Glomerular endothelial cell (primary cell): ENCODE measurements around the gene BRF1. TPM values are rescaled to one million over a fixed set of nuclear protein-coding genes. Genes with fewer than 3 reads are reported as not detected.
"Not testable (repeated sequence)": the region's sequence is repeated elsewhere in the genome, so short reads cannot be mapped to it uniquely, and the experiment has no call there.

Experiments used
- DNase-seq: peaks from one replicate; pipeline ENCODE4 v3.0.0-alpha.2; 2011; ENCODE audit warnings: low read depth, low spot score; ENCODE audit errors: extremely low read depth
- total RNA-seq: library from RNA; depleted of rRNA; stranded (reverse); fragments of >200 nt; gene quantifications from 2 replicates; pipeline ENCODE4 v1.2.3, GENCODE V29; 2015

Gene BRF1
- total RNA-seq, 1 donor from 2014 or later: 63.4 TPM

DNA sequence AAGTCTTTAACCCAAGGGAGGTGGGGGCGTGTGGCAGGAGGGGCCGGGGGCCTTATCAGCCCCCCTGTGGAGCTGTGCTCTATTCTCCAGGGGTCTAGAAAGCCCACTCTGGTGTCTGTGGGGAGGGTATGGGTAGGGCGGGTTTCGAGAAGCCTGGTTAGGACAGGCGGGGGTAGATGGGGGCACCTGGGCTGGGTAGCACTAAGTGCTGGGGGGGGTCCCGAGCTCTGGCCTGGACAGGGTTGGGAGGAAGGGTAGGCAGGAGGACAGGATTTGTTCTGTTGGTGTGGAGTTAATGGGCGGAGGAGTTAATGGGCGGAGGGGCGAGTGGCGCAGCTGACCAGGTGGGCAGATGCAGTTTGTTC, 15.8 kb upstream of the BRF1 start:
- no peak for DNase-seq

DNA sequence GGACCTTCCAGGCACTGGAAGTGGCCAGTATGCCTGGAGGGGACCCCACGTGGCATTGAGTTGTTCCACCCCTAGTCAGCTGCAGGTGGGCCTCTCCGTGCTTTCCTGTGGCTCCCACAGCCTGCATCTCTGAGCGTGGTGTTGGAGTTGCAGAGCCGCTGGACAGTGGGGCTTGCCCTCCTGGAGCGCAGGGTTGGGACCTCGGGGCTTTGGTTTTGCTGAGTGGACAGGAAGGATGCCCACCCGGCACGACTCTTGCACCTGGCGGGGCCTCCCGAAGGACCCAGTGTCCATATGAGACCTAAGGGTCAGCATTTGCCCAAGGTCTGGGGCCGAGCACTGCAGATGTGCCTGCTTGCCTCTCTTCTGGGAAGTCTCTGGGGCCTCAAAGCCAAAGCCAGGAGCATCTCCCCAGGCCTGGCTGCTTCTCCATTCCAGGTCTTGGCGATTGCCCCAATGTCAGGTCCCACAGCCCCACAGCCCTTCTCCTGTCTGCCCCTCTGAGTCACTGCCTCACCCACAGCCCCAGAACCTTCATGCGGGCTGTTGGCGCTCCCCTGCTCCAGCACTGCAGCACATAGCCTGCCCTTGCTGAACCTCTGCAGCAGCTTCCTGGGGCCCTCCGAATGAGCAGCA, 15.3 kb upstream of the BRF1 start:
- DNase-seq: no peak

DNA sequence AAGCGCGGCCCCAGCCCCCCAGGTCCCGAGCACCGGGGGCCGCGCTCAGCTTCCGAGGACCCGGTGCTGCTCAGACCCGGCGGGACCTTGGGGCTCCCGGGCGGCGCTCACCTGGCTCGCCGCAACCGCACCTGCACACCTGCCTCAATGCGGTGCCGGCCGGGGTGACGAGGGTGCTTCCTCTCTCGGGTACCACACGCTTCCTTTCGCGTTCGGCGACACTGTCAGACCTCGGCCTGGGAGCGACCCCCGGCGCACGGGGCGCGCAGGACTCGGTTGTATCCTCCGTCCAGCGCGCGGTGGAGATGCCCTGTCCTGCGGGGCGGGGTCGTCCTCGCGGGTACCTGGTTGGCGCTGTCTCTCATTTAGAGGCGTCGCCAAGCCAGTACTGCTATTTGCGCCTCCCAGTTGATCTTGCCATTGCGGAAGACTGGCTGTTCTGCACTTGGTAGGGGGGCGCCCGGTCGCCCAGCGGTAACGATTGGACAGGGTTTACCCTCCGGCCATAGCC, 14.5 kb upstream of the BRF1 start:
- DNase-seq: no peak

DNA sequence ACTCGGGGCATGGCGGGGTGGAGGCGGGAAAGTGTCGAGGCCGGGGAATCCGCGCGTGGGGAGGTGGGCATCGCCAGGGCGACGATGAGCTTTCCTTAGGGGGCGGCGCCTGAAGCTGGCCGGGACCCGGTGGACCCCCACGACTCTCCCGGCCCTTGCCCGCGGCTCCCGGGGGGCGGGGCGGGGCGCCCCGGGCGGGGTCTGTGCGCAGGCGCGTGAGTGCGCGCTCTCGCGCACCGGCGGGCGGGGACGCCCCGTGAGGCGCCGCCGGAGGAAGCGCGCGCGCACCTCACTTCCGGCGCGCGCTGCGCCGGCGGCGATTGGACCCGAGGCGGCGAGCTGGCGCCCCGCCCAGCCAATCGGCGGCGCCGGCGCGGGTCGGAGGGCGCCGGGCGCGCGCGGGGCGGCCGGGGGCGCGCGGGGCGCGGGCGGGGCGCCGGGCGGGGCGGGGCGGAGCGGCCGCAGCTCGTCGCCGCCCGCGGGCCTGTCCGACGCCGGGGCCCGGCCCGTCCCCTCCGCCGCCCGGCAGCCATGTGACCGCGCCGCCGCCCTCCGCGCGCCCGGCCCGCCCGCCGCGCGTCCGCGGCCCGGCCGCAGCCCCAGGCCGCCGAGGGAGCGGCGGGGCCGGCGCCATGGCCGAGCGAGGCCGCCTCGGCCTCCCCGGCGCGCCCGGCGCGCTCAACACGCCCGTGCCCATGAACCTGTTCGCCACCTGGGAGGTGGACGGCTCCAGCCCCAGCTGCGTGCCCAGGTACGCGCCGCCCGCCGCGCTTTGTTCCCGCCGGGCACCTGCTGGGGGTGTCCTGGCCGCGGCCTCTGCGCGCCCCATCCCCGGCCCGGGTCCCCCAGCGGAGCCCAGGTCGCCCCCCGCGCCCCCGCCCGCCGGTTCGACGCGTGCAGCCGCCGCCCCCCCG, 13.7 kb upstream of the BRF1 start, which contains the start of gene PACS2:
Gene PACS2 (plus strand): TSS at position 462 of the 914 bp plus-strand sequence. CDS start 171 bp downstream, at position 633.
- no peak for DNase-seq

DNA sequence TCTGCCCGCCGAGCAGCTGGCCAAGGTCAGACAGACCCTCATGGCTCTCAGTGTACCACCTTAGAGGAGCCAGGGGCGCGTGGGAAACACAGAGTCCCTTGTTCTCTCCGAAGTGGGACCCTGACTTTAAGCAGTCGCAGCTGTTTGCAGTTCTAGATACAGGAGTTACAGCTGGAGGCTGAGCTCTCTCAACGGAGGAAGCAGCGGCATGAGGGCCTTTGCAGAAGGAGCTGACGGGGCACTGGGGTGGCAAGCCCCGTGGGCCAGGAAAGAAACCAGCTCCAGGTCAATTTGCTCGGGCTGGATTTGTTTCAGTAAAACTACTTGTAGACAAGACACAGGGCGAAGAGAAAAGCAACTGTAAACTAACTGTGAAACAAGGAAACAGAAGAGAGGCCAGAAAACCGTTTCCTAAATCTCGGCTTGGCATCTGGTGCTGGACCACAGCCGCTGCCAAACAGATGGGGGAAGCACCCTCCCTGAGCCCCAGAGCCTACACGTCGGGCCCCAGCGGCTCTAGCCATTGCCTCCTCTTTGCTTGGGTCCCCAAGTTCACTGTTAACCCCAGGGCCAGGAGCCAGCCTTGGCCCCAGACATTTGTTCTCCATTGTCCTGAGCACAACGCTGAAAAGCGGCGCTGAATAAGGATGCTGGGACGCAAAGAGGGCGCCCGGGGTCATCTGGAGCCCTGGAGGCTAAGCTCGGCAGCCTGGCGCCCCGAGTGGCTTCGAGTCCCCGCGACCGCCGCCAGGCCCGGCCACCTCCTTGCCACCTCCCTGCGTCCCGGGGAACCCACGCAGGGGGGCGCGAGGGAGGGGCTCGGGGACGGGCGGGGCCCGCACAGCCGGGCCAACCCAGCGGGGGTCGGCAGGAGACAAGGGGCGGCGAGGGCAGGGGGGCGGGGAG, 12.8 kb upstream of the BRF1 start:
- DNase-seq: no peak

DNA sequence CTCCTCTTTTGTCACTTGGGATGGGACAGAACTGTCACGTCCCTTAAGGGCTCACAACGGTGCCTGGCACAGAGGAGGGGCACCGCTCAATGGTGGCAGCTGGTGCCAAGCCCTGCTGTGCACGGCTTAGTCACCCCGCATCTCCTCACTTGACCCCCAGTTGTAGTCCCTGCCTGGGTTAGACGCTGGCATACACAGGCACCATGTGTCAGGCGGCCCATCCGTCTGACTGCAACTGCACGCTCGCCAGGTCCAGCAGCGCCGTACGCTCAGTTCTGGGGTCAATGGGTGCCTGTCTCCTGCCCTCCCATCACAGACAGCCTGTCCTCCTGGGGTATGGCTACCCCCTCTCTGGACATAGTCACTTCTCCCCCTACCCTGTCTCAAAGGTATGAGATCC, 12.2 kb upstream of the BRF1 start:
- no peak for DNase-seq

DNA sequence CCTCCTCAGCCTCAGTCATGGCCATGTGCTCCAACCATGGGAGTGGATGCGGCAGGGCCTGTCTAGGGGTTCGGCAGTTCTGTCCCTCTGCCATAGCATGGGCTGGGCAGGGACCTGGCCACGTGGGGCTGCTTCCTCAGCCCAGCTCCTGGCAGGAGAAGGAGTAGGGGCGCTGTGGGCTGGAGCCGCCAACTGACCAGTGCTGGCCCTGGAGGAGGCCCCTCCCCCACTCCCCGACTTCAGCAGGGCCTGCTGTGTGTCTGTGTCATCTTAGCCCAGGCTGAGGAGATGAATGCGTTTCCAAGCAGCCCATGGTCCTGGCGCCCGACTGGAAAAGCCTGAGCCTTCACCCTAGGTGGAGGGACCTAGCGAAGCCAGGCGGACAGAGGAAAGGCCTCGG, 11.0 kb upstream of the BRF1 start:
- no peak for DNase-seq

DNA sequence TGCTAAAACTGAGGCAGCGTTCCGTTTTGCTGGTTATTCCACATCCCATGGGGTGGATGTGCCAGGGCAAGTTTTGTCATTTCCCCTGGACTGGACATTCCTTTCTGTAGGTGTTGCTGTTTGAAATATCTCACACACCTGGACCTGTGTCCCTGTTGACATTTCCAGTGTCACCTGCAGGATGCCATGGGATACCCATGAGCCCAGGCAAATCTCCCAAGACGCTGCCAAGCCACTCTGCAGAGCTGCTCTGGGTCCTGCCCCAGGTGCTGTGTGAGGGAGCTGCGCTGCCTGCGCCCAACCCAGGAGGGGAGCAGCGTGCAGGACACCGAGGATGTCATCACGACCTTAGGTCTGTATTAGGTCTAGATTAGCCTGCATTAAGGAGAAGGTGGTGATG, 8.6 kb upstream of the BRF1 start:
- no peak for DNase-seq

DNA sequence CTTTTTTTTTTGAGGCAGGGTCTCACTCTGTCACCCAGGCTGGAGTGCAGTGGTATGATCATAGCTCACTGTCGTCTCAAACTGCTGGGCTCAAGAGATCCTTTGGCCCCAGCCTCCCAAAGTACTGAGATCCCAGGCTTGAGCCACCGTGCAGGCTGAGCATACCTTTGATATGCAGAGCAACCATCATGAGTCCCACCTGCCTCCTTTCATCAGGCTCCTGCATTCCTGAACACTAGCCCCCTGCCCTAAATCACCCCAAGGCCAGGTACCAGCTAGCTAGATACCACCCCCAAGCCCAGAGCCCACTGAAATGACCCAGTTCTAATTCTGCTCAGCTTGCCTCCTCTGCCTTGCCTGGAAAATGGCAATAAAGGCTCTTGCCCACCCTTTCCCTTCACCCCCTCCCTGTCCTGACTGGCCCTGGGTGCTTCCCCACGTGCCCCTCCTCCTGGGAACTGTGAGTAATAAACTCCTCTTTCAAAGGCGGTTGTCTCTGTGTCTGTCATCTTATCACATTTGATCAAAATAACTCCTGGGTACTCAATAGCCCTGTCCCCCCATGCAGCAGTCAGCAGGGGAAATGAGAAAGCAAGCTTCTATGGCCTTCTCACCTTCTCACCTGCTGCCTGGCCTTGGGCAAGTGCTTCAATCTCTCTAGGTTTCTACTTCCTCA, 6.4 kb upstream of the BRF1 start:
- no peak for DNase-seq

DNA sequence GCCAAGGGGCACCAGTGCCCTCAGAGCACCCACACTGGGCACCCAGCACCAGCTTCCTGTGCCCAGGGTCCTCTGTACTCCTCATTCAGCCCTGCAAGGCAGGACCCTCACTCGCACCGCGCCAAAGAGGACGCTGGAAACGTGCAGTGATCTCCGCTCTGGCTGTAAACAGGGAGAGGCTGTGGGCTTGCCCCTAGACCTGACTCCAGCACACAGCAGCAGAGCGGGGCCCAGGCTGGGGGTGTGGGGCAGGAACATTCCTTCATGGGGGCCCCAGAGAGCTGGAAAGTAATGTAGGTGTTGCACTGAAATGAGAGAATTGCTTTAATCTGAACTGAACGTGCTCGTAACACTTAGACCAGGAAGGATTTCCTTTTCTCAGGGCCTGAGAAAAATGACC, 5.0 kb upstream of the BRF1 start:
- DNase-seq: no peak

DNA sequence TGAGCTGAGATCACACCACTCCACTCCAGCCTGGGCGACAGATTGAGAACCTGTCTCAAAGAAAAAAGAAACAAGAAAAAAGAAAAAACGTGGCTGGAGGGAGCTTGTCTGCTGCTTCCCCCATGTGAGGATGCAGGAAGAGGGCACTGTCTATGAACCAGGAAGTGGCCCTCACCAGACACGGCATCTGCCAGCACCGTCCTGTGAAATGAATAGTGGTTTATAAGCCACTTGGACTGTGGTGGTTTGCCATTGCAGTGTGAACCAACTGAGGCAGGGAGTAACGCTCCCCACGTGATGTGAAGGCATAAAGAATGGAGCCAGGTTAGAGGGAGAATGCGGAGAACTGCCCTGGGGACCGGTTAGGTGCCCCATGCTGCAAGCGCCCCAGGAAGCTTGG, 4.5 kb upstream of the BRF1 start:
- no peak for DNase-seq

DNA sequence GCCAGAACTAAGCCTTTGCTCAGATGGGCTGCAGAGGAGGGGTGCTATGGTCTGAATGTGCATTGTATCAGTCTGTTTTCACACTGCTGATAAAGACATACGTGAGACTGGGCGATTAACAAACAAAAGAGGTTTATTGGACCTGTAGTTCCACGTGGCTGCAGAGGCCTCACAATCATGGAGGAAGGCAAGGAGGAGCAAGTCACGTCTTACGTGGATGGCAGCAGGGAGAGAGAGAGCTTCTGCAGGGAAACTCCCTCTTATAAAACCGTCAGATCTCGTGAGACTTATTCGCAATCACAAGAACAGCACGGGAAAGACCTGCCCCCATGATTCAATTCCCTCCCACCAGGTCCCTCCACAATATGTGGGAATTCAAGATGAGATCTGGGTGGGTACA, 3.8 kb upstream of the BRF1 start:
- DNase-seq: no peak

DNA sequence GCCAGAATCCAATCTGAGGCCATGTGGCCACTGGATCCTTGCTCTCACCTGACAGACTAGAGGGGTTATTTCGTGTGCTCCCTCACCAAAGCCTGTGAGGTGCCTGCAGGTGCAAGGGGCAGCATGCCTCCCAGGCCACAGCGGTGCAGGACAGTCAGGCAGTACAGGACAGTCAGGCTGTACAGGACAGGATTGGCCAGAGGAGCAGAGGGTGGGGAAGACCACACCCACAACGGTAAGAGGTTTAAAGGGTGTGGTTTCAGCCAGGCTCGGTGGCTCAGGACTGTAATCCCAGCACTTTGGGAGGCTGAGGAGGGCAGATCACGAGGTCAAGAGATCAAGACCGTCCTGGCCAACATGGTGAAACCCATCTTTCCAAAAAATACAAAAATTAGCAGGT, 3.1 kb upstream of the BRF1 start:
- no peak for DNase-seq

DNA sequence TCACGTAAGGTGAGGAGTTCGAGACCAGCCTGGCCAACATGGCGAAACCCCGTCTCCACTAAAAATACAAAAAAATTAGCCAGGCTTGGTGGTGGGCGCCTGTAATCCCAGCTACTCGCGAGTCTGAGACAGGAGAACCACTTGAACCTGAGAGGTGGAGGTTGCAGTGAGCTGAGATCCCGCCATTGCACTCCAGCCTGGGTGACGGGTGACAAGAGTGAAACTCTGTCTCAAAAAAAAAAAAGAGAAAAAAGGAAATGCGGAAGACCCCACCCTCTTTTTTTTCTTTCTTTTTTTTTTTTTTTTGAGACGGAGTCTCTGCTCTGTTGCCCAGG, 1.1 kb upstream of the BRF1 start:
- not testable (repeated sequence) for DNase-seq

DNA sequence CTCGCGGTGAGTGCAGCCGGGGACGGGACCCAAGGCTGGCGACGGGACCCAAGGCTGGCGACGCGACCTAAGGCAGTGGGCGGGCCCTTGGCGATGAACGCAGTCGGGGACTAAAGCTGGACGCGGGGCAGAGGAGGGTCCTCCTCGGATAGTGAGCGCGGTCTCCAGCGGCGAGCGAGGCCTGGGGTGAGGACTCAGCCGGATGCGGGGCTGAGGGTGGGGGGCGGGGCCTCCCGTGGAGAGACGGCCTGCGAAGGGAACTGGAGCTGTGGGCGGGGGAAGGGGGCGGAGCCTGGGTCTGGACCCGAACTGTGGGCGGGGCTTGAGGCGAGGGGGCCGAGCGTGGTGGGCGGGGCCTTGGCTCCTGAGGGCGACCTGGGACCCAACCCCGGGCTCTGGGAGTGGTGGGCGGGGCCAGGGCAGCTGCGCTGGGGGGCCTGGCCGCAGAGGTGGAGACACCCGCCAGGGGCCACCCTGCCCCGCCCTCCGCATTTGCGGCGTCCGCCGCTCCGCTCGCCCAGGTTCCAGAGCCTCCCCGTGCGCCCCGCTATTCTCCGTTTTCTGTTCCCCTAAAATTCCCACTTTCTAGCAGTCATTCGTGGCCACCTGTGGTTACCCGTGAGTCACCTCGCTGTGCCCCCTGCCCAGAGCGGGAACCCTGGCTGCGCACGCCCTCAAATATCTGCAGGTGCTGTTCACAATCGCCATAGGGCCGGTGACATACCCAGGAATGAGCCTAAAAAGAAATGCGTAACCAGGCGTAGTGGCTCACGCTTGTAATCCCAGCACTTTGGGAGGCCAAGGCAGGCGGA, 508 bp upstream of the BRF1 start:
- DNase-seq: peak; percentile 50

DNA sequence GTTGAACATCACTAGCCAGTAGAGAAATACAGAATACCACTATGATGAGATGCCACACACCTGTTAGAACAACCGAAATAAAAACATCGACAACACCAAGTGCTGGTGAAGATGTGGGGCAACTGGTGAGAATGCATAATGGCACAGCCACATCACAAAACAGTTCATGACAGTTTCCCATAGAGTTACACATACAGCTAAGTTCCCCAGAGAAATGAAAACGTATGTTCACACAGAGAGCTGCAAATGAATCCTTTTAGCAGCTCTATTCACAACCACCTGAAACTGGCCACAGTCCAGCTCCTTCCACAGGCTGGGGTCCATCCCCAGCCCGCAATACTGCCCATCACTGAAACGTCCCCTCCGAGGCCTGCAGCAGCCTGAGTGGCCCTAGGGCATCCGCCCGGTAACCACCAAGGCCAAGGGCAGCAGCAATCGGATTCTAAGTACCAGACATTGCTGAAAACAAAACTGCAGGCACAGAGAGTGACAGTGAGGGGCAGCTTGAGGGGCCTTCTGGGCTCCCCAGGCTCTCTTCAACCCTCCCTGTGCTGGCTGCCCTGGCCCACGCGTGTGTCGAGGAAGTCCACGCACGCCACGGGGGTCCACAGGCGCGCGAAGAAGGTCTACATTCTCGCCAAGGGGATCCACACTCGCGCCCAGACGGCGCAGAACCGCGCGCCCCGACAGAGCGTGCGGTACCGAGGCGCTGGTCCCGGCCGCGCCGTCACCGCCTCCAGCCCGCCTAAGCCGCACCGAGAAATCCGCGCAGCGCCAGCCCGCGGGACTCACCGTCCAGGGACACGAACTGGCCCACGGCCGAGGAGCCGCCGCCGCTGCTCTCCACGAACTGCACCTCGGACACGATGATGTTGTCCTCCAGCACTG, 903 bp downstream of the BRF1 start:
- no peak for DNase-seq

DNA sequence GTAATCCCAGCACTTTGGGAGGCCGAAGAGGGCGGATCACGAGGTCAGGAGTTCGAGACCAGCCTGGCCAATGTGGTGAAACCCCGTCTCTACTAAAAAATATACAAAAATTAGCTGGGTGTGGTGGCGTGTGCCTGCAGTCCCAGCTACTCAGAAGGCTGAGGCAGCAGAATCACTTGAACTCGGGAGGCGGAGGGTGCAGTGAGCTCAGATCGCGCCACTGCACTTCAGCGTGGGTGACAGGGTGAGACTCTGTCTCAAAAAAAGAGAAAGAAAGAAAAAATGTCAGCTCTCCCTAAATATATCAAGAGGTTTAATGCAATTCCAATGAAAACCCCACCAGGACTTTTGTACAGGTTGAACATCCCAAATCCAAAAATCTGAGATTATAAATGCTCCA, 3.5 kb downstream of the BRF1 start:
- not testable (repeated sequence) for DNase-seq

DNA sequence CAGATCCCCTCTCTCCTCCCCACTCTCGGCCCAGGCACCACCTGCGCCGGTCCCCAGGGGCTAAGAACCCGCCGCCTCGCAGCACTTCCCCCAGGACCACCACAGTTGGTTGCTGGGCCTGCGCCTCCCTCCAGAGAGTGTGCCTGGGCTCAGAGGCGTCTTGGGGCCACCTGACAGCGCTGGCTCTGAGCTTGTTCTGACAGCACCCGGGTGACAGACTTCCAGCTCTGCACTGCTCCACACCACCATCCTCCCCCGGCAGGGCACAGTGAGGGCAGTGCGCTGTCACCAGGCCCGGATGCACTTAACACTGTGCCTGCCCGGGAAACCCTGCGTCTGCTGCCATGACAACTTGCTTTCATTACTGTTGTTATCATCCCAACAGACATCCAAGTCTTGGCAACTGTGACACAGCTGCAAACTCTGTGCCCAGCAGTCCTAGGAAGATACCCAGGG, 6.6 kb downstream of the BRF1 start:
- peak; percentile 44 for DNase-seq
